ENCODE data around the gene CLEC4G.
"Not testable (repeated sequence)": the region's sequence is repeated elsewhere in the genome, so short reads cannot be mapped to it uniquely, and the experiment has no call there.

CLEC4G gene

GRCh38 chr19:7746306-7746705 lies 14.4 kb upstream of the CLEC4G start:
- DNase-seq, result not testable (repeated sequence)

GRCh38 chr19:7744871-7745650 lies 13.2 kb upstream of the CLEC4G start:
- DNase-seq, result no peak

GRCh38 chr19:7744199-7744786 lies 12.4 kb upstream of the CLEC4G start:
- DNase-seq, result no peak

GRCh38 chr19:7743425-7743841 lies 11.5 kb upstream of the CLEC4G start:
- DNase-seq, result no peak

GRCh38 chr19:7742991-7743390 lies 11.1 kb upstream of the CLEC4G start:
- DNase-seq, result no peak

- DNase-seq, result no peak
Observed at GRCh38 chr19:7742575-7742974, 10.7 kb upstream of the CLEC4G start.

- DNase-seq, result no peak
Observed at GRCh38 chr19:7740682-7741054, 8.8 kb upstream of the CLEC4G start.

GRCh38 chr19:7739801-7740681 lies 8.1 kb upstream of the CLEC4G start:
- no peak for DNase-seq

GRCh38 chr19:7739211-7739755 lies 7.4 kb upstream of the CLEC4G start:
- DNase-seq, result no peak

GRCh38 chr19:7738023-7738422 lies 6.1 kb upstream of the CLEC4G start:
- no peak for DNase-seq

- DNase-seq, result no peak
Observed at GRCh38 chr19:7737215-7737614, 5.3 kb upstream of the CLEC4G start.

- DNase-seq, result no peak
Observed at GRCh38 chr19:7736148-7736547, 4.2 kb upstream of the CLEC4G start.

- DNase-seq, result no peak
Observed at GRCh38 chr19:7734220-7735203, 2.6 kb upstream of the CLEC4G start.

GRCh38 chr19:7733376-7733775 lies 1.5 kb upstream of the CLEC4G start:
- DNase-seq, result no peak

GRCh38 chr19:7731615-7732014 lies 295 bp downstream of the CLEC4G start:
- DNase-seq, result no peak

- DNase-seq, result no peak
Observed at GRCh38 chr19:7731218-7731595, 703 bp downstream of the CLEC4G start.

GRCh38 chr19:7730286-7731217 lies 1.4 kb downstream of the CLEC4G start:
- DNase-seq, result no peak

- DNase-seq, result no peak
Observed at GRCh38 chr19:7729831-7730285, 2.1 kb downstream of the CLEC4G start.

- no peak for DNase-seq
Observed at GRCh38 chr19:7729211-7729610, 2.7 kb downstream of the CLEC4G start.

- DNase-seq, result no peak
Observed at GRCh38 chr19:7725791-7726190, 6.1 kb downstream of the CLEC4G start.

- no peak for DNase-seq
Observed at GRCh38 chr19:7722231-7722651, 9.7 kb downstream of the CLEC4G start.

Data from hematopoietic multipotent progenitor cell treated with erythropoietin and hydrocortisone succinate and interleukin-3 and kit ligand, for 8 days (in vitro differentiated cells).